HCT116 (cell line): ENCODE data around the gene OXT. TPM values are rescaled to one million over a fixed set of nuclear protein-coding genes. Genes with fewer than 3 reads are reported as not detected.

Experiments used
- ATAC-seq: fragments of 200-7000 bp; cut with Tn5 transposase; 2 replicates; pipeline ENCODE4 v1.9.1; 2020; ENCODE audit warnings: mild to moderate bottlenecking, moderate library complexity
- BruUV-seq: library from RNA; stranded (reverse); fragments of 400-500 nt; replicated peaks from 2 replicates; lab custom pipeline; 2021; lab: Mats Ljungman, UMichigan
- CTCF ChIA-PET: fragments of 300-600 bp; sonication (Branson Sonifier 250); formaldehyde crosslinking; loops from one replicate; lab custom pipeline; 2021; ENCODE audit warnings: antibody characterized with exemption; lab: Charles Lee
- POLR2A ChIA-PET: fragments of 300-600, 350-600 bp; sonication (Branson Sonifier 250); formaldehyde crosslinking; loops from one replicate; lab custom pipeline; 2021; ENCODE audit warnings: antibody characterized with exemption; lab: Charles Lee
- RAD21 ChIA-PET, 2 experiments: fragments of 300-600 bp; sonication (Branson Sonifier 250); formaldehyde crosslinking; loops; one replicate each; lab custom pipeline; 2023; ENCODE audit warnings: low total read pairs in 2 of 2; ENCODE audit not compliant: uncharacterized antibody in 2 of 2, unreplicated experiment in 2 of 2, low non-redundant PET in 1 of 2; lab: Charles Lee
- DNase-seq: peaks from one replicate; pipeline ENCODE4 v3.0.0-alpha.2; 2010; ENCODE audit warnings: low read depth, low spot score
- H2AFZ ChIP-seq: fragments of 200-600 bp; shearing (Covaris generic), sonication (generic); 2 replicates; pipeline ENCODE4 v1.6.1; 2017; ENCODE audit warnings: low read depth, mixed run types, mixed read lengths, antibody characterized with exemption, low read length; ENCODE audit not compliant: poor library complexity, severe bottlenecking
- H3K27ac ChIP-seq: 2 replicates; pipeline ENCODE4 v1.5.1; 2012; ENCODE audit warnings: low read depth, low read length
- H3K27me3 ChIP-seq: fragments of 200-600 bp; sonication (generic); 2 replicates; pipeline ENCODE4 v1.6.1; 2016; ENCODE audit warnings: mixed run types, low read length, mixed read lengths; ENCODE audit not compliant: insufficient read depth
- H3K36me3 ChIP-seq, 2 experiments: fragments of 200-500 bp in 1 of 2; fragments of 200-600 bp in 1 of 2; sonication (Bioruptor generic) in 1 of 2; sonication (generic) in 1 of 2; 2 replicates each; pipeline versions ENCODE4 v1.5.1 to v1.6.1; 2014 to 2016; ENCODE audit warnings: low read length in 2 of 2, inconsistent platforms in 1 of 2, mixed read lengths in 1 of 2, mixed run types in 1 of 2; ENCODE audit not compliant: insufficient read depth in 2 of 2, control insufficient read depth in 1 of 2
- H3K4me1 ChIP-seq, 2 experiments: fragments of 200-600 bp in 1 of 2; sonication (generic) in 1 of 2; 2 replicates each; pipeline versions ENCODE4 v1.5.1 to v1.6.1; 2012 to 2017; ENCODE audit warnings: low read length in 2 of 2, inconsistent platforms in 1 of 2, mild to moderate bottlenecking in 1 of 2, mixed read lengths in 1 of 2, mixed run types in 1 of 2, moderate library complexity in 1 of 2; ENCODE audit not compliant: insufficient read depth in 2 of 2, control insufficient read depth in 1 of 2
- H3K4me2 ChIP-seq: fragments of 200-600 bp; sonication (generic); 2 replicates; pipeline ENCODE4 v1.6.1; 2017; ENCODE audit warnings: mixed run types, low read length, mixed read lengths
- H3K4me3 ChIP-seq, 2 experiments: fragments of 200-600 bp in 1 of 2; sonication (generic) in 1 of 2; replicated peaks in 1 of 2; 2 replicates each; pipeline ENCODE4 v1.5.1; 2011 to 2016; ENCODE audit warnings: low read length in 2 of 2, control low read depth in 1 of 2, low read depth in 1 of 2, mild to moderate bottlenecking in 1 of 2, mixed read lengths in 1 of 2, mixed run types in 1 of 2
- H3K79me2 ChIP-seq: fragments of 200-600 bp; sonication (generic); 2 replicates; pipeline ENCODE4 v1.6.1; 2017; ENCODE audit warnings: mild to moderate bottlenecking, mixed run types, low read length, moderate library complexity, mixed read lengths; ENCODE audit not compliant: insufficient read depth
- H3K9ac ChIP-seq: fragments of 200-600 bp; sonication (generic); 2 replicates; pipeline ENCODE4 v1.6.1; 2016; ENCODE audit warnings: low read length, mixed read lengths
- H3K9me2 ChIP-seq: fragments of 200-600 bp; sonication (generic), shearing (Covaris generic); 2 replicates; pipeline ENCODE4 v1.6.1; 2017; ENCODE audit warnings: mixed run types, mild to moderate bottlenecking, moderate library complexity; ENCODE audit not compliant: insufficient read depth
- H3K9me3 ChIP-seq, 2 experiments: fragments of 200-500 bp in 1 of 2; fragments of 200-600 bp in 1 of 2; sonication (Bioruptor generic) in 1 of 2; sonication (generic) in 1 of 2; 2 replicates each; pipeline ENCODE4 v1.6.1; 2014 to 2017; ENCODE audit warnings: low read length in 2 of 2, mixed read lengths in 2 of 2, inconsistent platforms in 1 of 2, low read depth in 1 of 2, mild to moderate bottlenecking in 1 of 2, mixed run types in 1 of 2, moderate library complexity in 1 of 2; ENCODE audit not compliant: control insufficient read depth in 1 of 2, insufficient read depth in 1 of 2
- H4K20me1 ChIP-seq: fragments of 200-600 bp; sonication (generic), shearing (Covaris generic); 2 replicates; pipeline ENCODE4 v1.6.1; 2017; ENCODE audit warnings: mixed run types, mild to moderate bottlenecking, moderate library complexity; ENCODE audit not compliant: insufficient read depth
- ATF3 ChIP-seq: IDR thresholded peaks from 2 replicates; pipeline ENCODE4 v1.6.1; 2012
- CBX3 ChIP-seq: IDR thresholded peaks from 2 replicates; pipeline ENCODE4 v1.6.1; 2012; ENCODE audit warnings: low read depth
- CTCF ChIP-seq, 3 experiments: fragments of 200-600 bp in 1 of 3; sonication (generic) in 1 of 3; IDR thresholded peaks in 2 of 3; conservative IDR thresholded peaks in 1 of 3; 2 replicates each; pipeline ENCODE4 v1.5.1; 2012 to 2017; ENCODE audit warnings: low read depth in 2 of 3, low read length in 2 of 3, antibody characterized with exemption in 1 of 3, borderline replicate concordance in 1 of 3, control low read depth in 1 of 3, mild to moderate bottlenecking in 1 of 3, mixed read lengths in 1 of 3, mixed run types in 1 of 3, moderate library complexity in 1 of 3; ENCODE audit not compliant: insufficient read depth in 1 of 3
- EGR1 ChIP-seq: IDR thresholded peaks from 2 replicates; pipeline ENCODE4 v1.6.1; 2012; ENCODE audit warnings: low read depth
- ELF1 ChIP-seq: IDR thresholded peaks from 2 replicates; pipeline ENCODE4 v1.6.1; 2012; ENCODE audit warnings: low read depth, borderline replicate concordance
- EZH2phosphoT487 ChIP-seq: fragments of 200-600 bp; IDR thresholded peaks from 2 replicates; pipeline ENCODE4 v1.6.1; 2018; ENCODE audit warnings: antibody characterized with exemption, borderline replicate concordance
- JUND ChIP-seq: IDR thresholded peaks from 2 replicates; pipeline ENCODE4 v1.6.1; 2012
- POLR2AphosphoS5 ChIP-seq: IDR thresholded peaks from 2 replicates; pipeline ENCODE4 v1.6.1; 2011; ENCODE audit warnings: mild to moderate bottlenecking, low read depth, low read length, moderate library complexity
- RAD21 ChIP-seq: IDR thresholded peaks from 2 replicates; pipeline ENCODE4 v1.6.1; 2012; ENCODE audit warnings: low read depth, mild to moderate bottlenecking
- SIN3A ChIP-seq: IDR thresholded peaks from 2 replicates; pipeline ENCODE4 v1.6.1; 2012; ENCODE audit warnings: low read depth
- TCF7L2 ChIP-seq: IDR thresholded peaks from 2 replicates; pipeline ENCODE4 v1.7.0; 2011; ENCODE audit warnings: borderline replicate concordance, inconsistent platforms; ENCODE audit not compliant: insufficient read depth, insufficient read length; ENCODE audit errors: extremely low read depth
- YY1 ChIP-seq: IDR thresholded peaks from 2 replicates; pipeline ENCODE4 v1.6.1; 2011; ENCODE audit warnings: low read length, low read depth, moderate library complexity, mild to moderate bottlenecking; ENCODE audit not compliant: insufficient replicate concordance; ENCODE audit errors: extremely low read depth
- ZBTB33 ChIP-seq: IDR thresholded peaks from 2 replicates; pipeline ENCODE4 v1.6.1; 2011; ENCODE audit warnings: mild to moderate bottlenecking, low read length, moderate library complexity; ENCODE audit not compliant: insufficient replicate concordance; ENCODE audit errors: extremely low read depth
- intact Hi-C: fragments of 100-400 bp; cut with micrococcal nuclease; formaldehyde crosslinking; loops from 2 replicates; pipeline ENCODE4 v1.10.0; 2022
- total RNA-seq: library from RNA; stranded (reverse); gene quantifications from one replicate; pipeline ENCODE4 v1.2.1, GENCODE V29; 2021; ENCODE audit not compliant: unreplicated experiment

Gene OXT
- total RNA-seq, 1 experiment from 2014 or later = not detected

- CTCF ChIA-PET = no interaction called here
- no peaks in the 10 kb centered on the region for H3K36me3 ChIP-seq
- intact Hi-C loops = no loop called here
- H3K4me1 ChIP-seq = peaks cover 16 to 25% of the 10 kb centered on the region in 2 experiments; a peak in 3 of 4 replicates
- POLR2A ChIA-PET = no interaction called here
- no peak overlapping the region for H3K4me2 ChIP-seq
- H3K79me2 ChIP-seq = no peaks in the 10 kb centered on the region
- no peak overlapping the region for H3K9ac ChIP-seq
- no peak overlapping the region for H3K27ac ChIP-seq
- H2AFZ ChIP-seq = no peak overlapping the region
- DNase-seq (no peak), ATAC-seq (no peak)
- RAD21 ChIA-PET = no interaction called here
- H4K20me1 ChIP-seq = no peaks in the 10 kb centered on the region
- H3K9me3 ChIP-seq = no peaks in the 10 kb centered on the region
- BruUV-seq = no TSS peak
- no peaks in the 10 kb centered on the region for H3K9me2 ChIP-seq
- TF ChIP-seq RAD21 (no peak), JUND (no peak), EZH2phosphoT487 (no peak), EGR1 (no peak), TCF7L2 (no peak), CBX3 (no peak), ATF3 (no peak), SIN3A (no peak)
- H3K4me3 ChIP-seq = no peak overlapping the region
- H3K27me3 ChIP-seq = no peaks in the 10 kb centered on the region
These were observed 182 bp upstream of the OXT start for GRCh38 chr20:3071266-3071609.

GRCh38 chr20:3072530-3073250 lies 1.3 kb downstream of the OXT start:
- intact Hi-C loops = no loop called here
- no peaks in the 10 kb centered on the region for H3K9me2 ChIP-seq
- H4K20me1 ChIP-seq = no peaks in the 10 kb centered on the region
- DNase-seq (no peak), ATAC-seq (no peak)
- H3K79me2 ChIP-seq = no peaks in the 10 kb centered on the region
- no peak overlapping the region for H3K4me3 ChIP-seq
- H3K4me1 ChIP-seq = peaks cover 11 to 22% of the 10 kb centered on the region in 2 experiments; a peak in 3 of 4 replicates
- BruUV-seq = no TSS peak
- no peaks in the 10 kb centered on the region for H3K36me3 ChIP-seq
- no peak overlapping the region for H2AFZ ChIP-seq
- no peaks in the 10 kb centered on the region for H3K27me3 ChIP-seq
- ChIA-PET POLR2A (no interaction called here), CTCF (no interaction called here), RAD21 (interaction anchor here in 1 of 2 experiments (0.5 to 0.6 kb wide), 2 partner anchors 28 to 190 kb away, joined by 3 to 7 read pairs; no protein-coding TSS in a partner anchor)
- TF ChIP-seq ELF1 (no peak), YY1 (no peak), POLR2AphosphoS5 (no peak), CTCF (IDR thresholded peaks at IDR 0.05 in 2 of 3, conservative IDR thresholded peaks at IDR 0.05 in 1 of 3; ENCODE audit: borderline replicate concordance in 1 of 3, insufficient read depth in 1 of 3, low read depth in 2 of 3, low read length in 2 of 3) (no peak), ZBTB33 (no peak), RAD21 (no peak), EGR1 (no peak)
- no peak overlapping the region for H3K4me2 ChIP-seq
- no peak overlapping the region for H3K27ac ChIP-seq
- H3K9ac ChIP-seq = no peak overlapping the region
- H3K9me3 ChIP-seq = no peaks in the 10 kb centered on the region
